CD4-positive, alpha-beta memory T cell (primary cell): ENCODE results near the gene TMEM175. TPM values are rescaled to one million over a fixed set of nuclear protein-coding genes. Genes with fewer than 3 reads are reported as not detected.
"Not testable (repeated sequence)": the region's sequence is repeated elsewhere in the genome, so short reads cannot be mapped to it uniquely, and the experiment has no call there.

Source experiments
- CTCF ChIA-PET: fragments of 350-600 bp; sonication (Branson Sonifier 250); formaldehyde crosslinking; loops from one replicate; lab custom pipeline; 2021; ENCODE audit warnings: inconsistent platforms; ENCODE audit not compliant: partially characterized antibody; lab: Charles Lee
- POLR2A ChIA-PET: fragments of 350-600 bp; sonication (Branson Sonifier 250); formaldehyde crosslinking; loops from one replicate; lab custom pipeline; 2021; ENCODE audit not compliant: partially characterized antibody; lab: Charles Lee
- DNase-seq, 5 donors: peaks; one replicate each; pipeline versions ENCODE4 v3.0.0 to v3.0.0-alpha.2; 2020 to 2022; ENCODE audit warnings: mixed read lengths in 1 of 5
- H3K27ac ChIP-seq: one replicate; pipeline ENCODE4 v1.7.0; 2013; ENCODE audit warnings: low read depth, low read length
- H3K27me3 ChIP-seq: 2 replicates; pipeline ENCODE4 v1.7.0; 2013; ENCODE audit warnings: mild to moderate bottlenecking, low read length, moderate library complexity; ENCODE audit not compliant: insufficient read depth
- H3K36me3 ChIP-seq: 2 replicates; pipeline ENCODE4 v1.7.0; 2013; ENCODE audit warnings: mild to moderate bottlenecking, low read length, moderate library complexity; ENCODE audit not compliant: insufficient read depth
- H3K4me1 ChIP-seq: 2 replicates; pipeline ENCODE4 v1.7.0; 2013; ENCODE audit warnings: mild to moderate bottlenecking, low read length, moderate library complexity; ENCODE audit not compliant: insufficient read depth
- H3K4me3 ChIP-seq, 2 donors: one replicate each; pipeline ENCODE4 v1.7.0; 2013; ENCODE audit warnings: low read length in 2 of 2, mild to moderate bottlenecking in 1 of 2
- H3K9me3 ChIP-seq, 2 donors: one replicate each; pipeline ENCODE4 v1.7.0; 2013; ENCODE audit warnings: low read length in 2 of 2, control low read depth in 1 of 2; ENCODE audit not compliant: control insufficient read depth in 1 of 2
- H3K27ac Mint-ChIP-seq, 7 donors: one replicate each; pipeline ENCODE4 v1.8.0; 2020 to 2021; ENCODE audit warnings: mixed read lengths in 7 of 7, mild to moderate bottlenecking in 6 of 7, inconsistent platforms in 3 of 7, moderate library complexity in 3 of 7
- H3K27me3 Mint-ChIP-seq, 2 donors: one replicate each; pipeline ENCODE4 v1.8.0; 2020 to 2021; ENCODE audit warnings: mixed read lengths in 2 of 2
- H3K36me3 Mint-ChIP-seq, 2 donors: one replicate each; pipeline ENCODE4 v1.8.0; 2020 to 2021; ENCODE audit warnings: mixed read lengths in 2 of 2, inconsistent platforms in 1 of 2, mild to moderate bottlenecking in 1 of 2
- H3K4me1 Mint-ChIP-seq, 4 donors: one replicate each; pipeline ENCODE4 v1.8.0; 2020 to 2021; ENCODE audit warnings: mixed read lengths in 4 of 4, mild to moderate bottlenecking in 1 of 4
- H3K4me3 Mint-ChIP-seq, 8 donors: one replicate each; pipeline ENCODE4 v1.8.0; 2020 to 2021; ENCODE audit warnings: mixed read lengths in 8 of 8, mild to moderate bottlenecking in 7 of 8, moderate library complexity in 6 of 8, inconsistent platforms in 3 of 8
- H3K9me3 Mint-ChIP-seq, 8 donors: one replicate each; pipeline ENCODE4 v1.8.0; 2020 to 2021; ENCODE audit warnings: mixed read lengths in 8 of 8, mild to moderate bottlenecking in 5 of 8, inconsistent platforms in 3 of 8, moderate library complexity in 1 of 8
- intact Hi-C: fragments of 100-400 bp; cut with micrococcal nuclease; formaldehyde crosslinking; loops from one replicate; pipeline ENCODE4 v1.15.1; 2023
- polyA plus RNA-seq, 2 donors: library from polyadenylated mRNA; unstranded; fragments of 300-500 nt; fragmentation: Illumina TruSeq; gene quantifications; one replicate each; pipeline ENCODE4 v1.2.3, GENCODE V29; 2021
- total RNA-seq, 2 experiments: library from RNA; stranded (reverse); gene quantifications; one replicate each; pipeline ENCODE4 v1.2.3, GENCODE V29; 2021

The TMEM175 gene
- total and polyA plus RNA-seq, 4 experiments from 2014 or later: 11.5 to 52.3 (median 31.3) TPM

DNA sequence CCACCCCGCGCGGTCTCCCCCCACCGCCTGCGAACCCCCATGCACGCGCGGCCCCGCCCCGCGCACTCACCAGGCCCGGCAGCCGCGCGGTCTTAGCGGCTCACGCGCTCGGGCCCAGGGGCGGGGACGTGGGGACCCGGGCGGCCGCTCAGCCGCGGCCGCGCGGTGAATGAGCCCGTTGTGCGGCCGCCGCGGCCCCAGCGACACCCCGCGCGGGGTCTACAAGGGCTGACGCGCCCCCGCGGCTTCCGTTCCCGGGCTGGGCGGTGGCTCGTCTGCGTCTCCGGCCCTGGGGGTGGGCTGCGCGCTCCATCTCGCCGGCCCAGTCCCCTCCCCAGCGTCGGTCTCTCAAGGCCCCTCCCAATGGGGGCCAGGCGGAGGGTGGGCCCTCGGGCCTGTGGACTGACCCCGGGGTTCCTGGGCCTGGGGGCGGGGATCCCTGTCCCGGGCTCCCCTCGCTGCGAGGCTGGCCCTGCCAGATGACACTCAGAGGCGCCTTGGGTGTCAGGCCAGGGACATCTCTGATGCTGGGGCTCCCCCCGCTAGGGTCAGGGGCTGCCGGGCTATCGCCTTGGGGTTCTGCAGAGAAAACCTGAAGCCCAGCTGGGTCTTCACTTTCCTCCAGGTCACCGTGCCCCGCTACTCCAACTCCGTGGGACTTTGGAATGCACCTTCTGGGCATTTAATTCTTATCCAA is 65.3 kb downstream of the TMEM175 start:
- H3K4me1 Mint-ChIP-seq: peaks cover 0 to 13% (median 6%) of the 10 kb centered on the region in 4 donors

DNA sequence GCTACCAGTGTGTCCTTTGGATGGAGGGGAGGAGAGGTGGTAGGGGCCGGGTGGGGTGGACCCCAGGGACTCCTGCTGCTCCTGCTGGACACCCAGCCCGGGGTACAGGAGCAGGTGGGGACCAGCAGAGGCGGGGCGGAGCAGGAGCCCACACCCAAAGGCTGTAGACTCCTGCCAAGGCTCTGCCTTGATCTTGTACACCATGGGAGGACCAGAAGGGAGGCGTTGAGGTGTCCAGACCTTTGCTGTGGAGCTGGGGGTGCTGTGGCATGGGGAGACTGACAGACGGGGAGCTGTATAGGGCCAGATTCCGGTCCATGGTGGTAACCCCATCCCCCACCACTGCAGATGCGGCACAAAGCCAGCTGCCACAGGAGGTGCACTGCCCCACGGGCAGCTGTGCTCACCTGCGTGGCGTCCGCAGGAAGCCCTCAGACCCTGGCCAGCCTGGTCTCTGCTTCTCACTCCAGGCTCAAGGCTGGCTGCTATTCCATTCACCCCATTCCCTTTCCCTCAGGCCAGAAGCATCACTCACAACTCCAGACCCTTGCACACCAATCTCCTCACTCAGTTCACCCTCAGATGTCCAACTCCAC is 65.9 kb downstream of the TMEM175 start:
- Histone ChIP-seq H3K4me1 (peaks cover 9% of the 10 kb centered on the region), H3K4me3 (no peak overlapping the region), H3K9me3 (no peaks in the 10 kb centered on the region), H3K27ac (no peak overlapping the region), H3K36me3 (no peaks in the 10 kb centered on the region), H3K27me3 (peaks cover 6% of the 10 kb centered on the region)
- Mint-ChIP-seq H3K36me3 (no peaks in the 10 kb centered on the region), H3K9me3 (peaks cover 0 to 1% (median 0%) of the 10 kb centered on the region in 8 donors), H3K4me3 (peak overlapping the region in 6 of 8 donors; percentile 5 to 60 (median 35)), H3K4me1 (peaks cover 0 to 13% (median 6%) of the 10 kb centered on the region in 4 donors), H3K27ac (no peak overlapping the region), H3K27me3 (peaks cover 9 to 14% of the 10 kb centered on the region in 2 donors)
- CTCF ChIA-PET: interaction anchor here (1.1 kb wide), 1 partner anchor 256 kb away, joined by 6 read pairs; no protein-coding TSS in a partner anchor
- DNase-seq: peak in 1 of 5 donors; percentile 36
- POLR2A ChIA-PET: interaction anchor here (1.5 kb wide), 1 partner anchor 11 kb away, joined by 7 read pairs; no protein-coding TSS in a partner anchor
- intact Hi-C loops: no loop called here

More for the DNA sequence above, 65.3 kb downstream of the TMEM175 start:
- H3K4me3 Mint-ChIP-seq: peak overlapping the region in 4 of 8 donors; percentile 17 to 63 (median 52)
- peaks cover 9 to 14% of the 10 kb centered on the region in 2 donors for H3K27me3 Mint-ChIP-seq
- Histone ChIP-seq H3K27me3 (peaks cover 6% of the 10 kb centered on the region), H3K27ac (no peak overlapping the region), H3K36me3 (no peaks in the 10 kb centered on the region), H3K4me1 (peaks cover 9% of the 10 kb centered on the region), H3K4me3 (no peak overlapping the region), H3K9me3 (no peaks in the 10 kb centered on the region)
- H3K9me3 Mint-ChIP-seq: peaks cover 0 to 1% (median 0%) of the 10 kb centered on the region in 8 donors
- peak in 1 of 5 donors; percentile 29 for DNase-seq
- no peaks in the 10 kb centered on the region for H3K36me3 Mint-ChIP-seq
- intact Hi-C loops: no loop called here
- CTCF ChIA-PET: no interaction called here
- H3K27ac Mint-ChIP-seq: no peak overlapping the region
- POLR2A ChIA-PET: interaction anchor here (1.5 kb wide), 1 partner anchor 12 kb away, joined by 7 read pairs; no protein-coding TSS in a partner anchor

DNA sequence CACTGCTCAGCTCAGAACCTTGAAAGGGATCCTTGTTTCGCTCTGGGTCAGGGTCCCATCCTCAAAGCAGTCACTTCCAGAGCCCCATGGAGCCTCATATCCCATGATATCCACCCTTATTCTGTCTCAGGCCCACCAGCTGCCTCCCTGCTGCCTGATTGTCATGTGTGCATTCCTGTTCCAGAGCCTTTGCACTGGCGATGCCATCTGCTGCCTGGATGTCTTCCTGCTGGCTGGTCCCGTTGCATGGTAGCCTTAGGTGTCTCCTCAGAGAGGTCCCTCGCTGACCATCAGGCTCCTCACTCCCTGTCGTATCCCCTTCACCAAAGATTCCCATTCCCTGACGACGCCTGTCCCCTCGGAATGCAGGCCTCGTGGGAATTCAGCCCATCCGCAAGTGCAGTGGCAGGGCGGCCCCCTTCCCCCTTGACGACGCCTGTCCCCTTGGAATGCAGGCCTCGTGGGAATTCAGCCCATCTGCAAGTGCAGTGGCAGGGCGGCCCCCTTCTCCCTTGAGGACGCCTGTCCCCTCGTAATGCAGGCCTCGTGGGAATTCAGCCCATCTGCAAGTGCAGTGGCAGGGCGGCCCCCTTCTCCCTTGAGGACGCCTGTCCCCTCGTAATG is 67.1 kb downstream of the TMEM175 start:
- H3K27ac ChIP-seq, H3K9me3 Mint-ChIP-seq, H3K27me3 ChIP-seq, H3K36me3 Mint-ChIP-seq, H3K36me3 ChIP-seq, H3K4me3 ChIP-seq, H3K27ac Mint-ChIP-seq, intact Hi-C loops, H3K9me3 ChIP-seq: not testable (repeated sequence)
- ChIA-PET POLR2A (interaction anchor here (1.5 kb wide), 1 partner anchor 10 kb away, joined by 7 read pairs; no protein-coding TSS in a partner anchor), CTCF (interaction anchor here (1.1 kb wide), 1 partner anchor 257 kb away, joined by 6 read pairs; no protein-coding TSS in a partner anchor)
- peak overlapping the region in 1 of 8 donors; percentile 45 for H3K4me3 Mint-ChIP-seq
- peaks cover 0 to 13% (median 6%) of the 10 kb centered on the region in 4 donors for H3K4me1 Mint-ChIP-seq
- H3K27me3 Mint-ChIP-seq: peaks cover 9 to 16% of the 10 kb centered on the region in 2 donors
- peaks cover 12% of the 10 kb centered on the region for H3K4me1 ChIP-seq
- DNase-seq: peak in 1 of 5 donors; percentile 30

DNA sequence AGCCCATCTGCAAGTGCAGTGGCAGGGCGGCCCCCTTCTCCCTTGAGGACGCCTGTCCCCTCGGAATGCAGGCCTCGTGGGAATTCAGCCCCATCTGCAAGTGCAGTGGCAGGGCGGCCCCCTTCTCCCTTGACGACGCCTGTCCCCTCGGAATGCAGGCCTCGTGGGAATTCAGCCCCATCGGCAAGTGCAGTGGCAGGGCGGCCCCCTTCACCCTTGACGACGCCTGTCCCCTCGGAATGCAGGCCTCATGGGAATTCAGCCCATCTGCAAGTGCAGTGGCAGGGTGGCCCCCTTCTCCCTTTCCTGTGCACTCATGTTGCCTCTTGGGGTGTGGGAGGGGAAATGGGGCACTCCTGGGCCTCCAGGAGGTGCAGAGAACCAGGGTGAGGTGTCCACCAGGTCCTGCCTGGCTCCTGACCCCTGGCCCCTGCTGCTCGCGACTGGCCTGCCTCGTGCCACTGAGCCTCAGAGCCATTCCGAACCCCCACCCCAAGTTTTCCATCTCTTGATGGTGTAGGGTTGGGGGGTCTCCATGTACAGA is 67.7 kb downstream of the TMEM175 start:
- Mint-ChIP-seq H3K9me3 (peaks cover 0 to 1% (median 0%) of the 10 kb centered on the region in 8 donors), H3K4me1 (peaks cover 0 to 13% (median 6%) of the 10 kb centered on the region in 4 donors), H3K27me3 (peaks cover 12 to 16% of the 10 kb centered on the region in 2 donors), H3K4me3 (peak overlapping the region in 1 of 8 donors; percentile 36), H3K36me3 (no peaks in the 10 kb centered on the region), H3K27ac (no peak overlapping the region)
- POLR2A ChIA-PET: no interaction called here
- no peak overlapping the region for H3K4me3 ChIP-seq
- peaks cover 12% of the 10 kb centered on the region for H3K4me1 ChIP-seq
- H3K27ac ChIP-seq: no peak overlapping the region
- CTCF ChIA-PET: no interaction called here
- H3K9me3 ChIP-seq: no peaks in the 10 kb centered on the region
- no peak for DNase-seq
- intact Hi-C loops: no loop called here
- H3K36me3 ChIP-seq: no peaks in the 10 kb centered on the region
- H3K27me3 ChIP-seq: peaks cover 6% of the 10 kb centered on the region

DNA sequence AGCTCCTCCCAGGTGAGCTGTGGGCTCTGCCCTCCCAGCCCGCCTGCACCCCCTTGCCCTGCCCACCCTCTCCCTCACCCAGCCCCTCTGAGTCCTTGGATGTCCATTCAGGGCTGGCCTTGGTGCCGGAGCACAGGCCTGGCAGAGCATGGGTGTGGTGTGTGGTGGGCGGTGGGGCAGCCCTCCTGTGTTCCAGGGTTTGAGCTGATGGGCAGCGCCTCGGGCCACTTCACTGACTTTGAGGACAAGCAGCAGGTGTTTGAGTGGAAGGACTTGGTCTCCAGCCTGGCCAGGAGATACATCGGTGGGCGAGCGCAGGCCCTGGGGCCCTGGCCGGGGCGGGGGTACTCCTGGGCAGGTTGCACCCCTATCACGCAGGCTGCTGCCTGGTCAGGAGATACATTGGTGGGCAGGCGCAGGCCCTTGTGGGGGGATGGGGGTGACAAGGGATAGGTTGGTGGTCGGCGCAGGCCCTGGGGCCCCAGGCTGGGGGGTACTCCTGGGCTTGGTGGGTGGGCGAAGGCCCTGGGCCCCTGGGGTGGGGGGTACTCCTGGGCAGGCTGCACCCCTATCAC is 68.5 kb downstream of the TMEM175 start:
- Histone ChIP-seq H3K9me3 (no peaks in the 10 kb centered on the region), H3K27ac (no peak overlapping the region), H3K4me1 (peaks cover 12% of the 10 kb centered on the region), H3K4me3 (no peak overlapping the region), H3K27me3 (peaks cover 6% of the 10 kb centered on the region), H3K36me3 (no peaks in the 10 kb centered on the region)
- H3K4me1 Mint-ChIP-seq: peaks cover 0 to 13% (median 6%) of the 10 kb centered on the region in 4 donors
- H3K27me3 Mint-ChIP-seq: peaks cover 15 to 19% of the 10 kb centered on the region in 2 donors
- no peaks in the 10 kb centered on the region for H3K36me3 Mint-ChIP-seq
- peak overlapping the region in 1 of 8 donors; percentile 48 for H3K4me3 Mint-ChIP-seq
- peaks cover 0 to 1% (median 0%) of the 10 kb centered on the region in 8 donors for H3K9me3 Mint-ChIP-seq
- intact Hi-C loops: no loop called here
- ChIA-PET CTCF (no interaction called here), POLR2A (no interaction called here)
- H3K27ac Mint-ChIP-seq: no peak overlapping the region
- no peak for DNase-seq

DNA sequence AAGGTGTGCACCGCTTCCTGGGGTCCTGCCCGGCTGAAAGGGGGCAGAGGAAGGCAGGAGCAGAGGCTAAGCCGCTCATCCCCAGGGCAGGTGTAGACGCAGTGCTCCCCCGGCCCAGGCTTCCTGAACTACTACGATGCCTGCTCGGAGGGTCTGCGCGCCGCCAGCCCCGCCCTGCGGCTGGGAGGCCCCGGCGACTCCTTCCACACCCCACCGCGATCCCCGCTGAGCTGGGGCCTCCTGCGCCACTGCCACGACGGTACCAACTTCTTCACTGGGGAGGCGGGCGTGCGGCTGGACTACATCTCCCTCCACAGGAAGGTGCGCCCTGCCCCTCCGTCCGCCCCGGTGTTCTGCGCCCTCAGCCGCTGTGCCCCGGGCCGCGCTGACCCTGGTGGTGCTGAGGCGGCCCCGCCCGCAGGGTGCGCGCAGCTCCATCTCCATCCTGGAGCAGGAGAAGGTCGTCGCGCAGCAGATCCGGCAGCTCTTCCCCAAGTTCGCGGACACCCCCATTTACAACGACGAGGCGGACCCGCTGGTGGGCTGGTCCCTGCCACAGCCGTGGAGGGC is 69.4 kb downstream of the TMEM175 start:
- no peak overlapping the region for H3K27ac ChIP-seq
- H3K27me3 ChIP-seq: peaks cover 6% of the 10 kb centered on the region
- Mint-ChIP-seq H3K27ac (peak overlapping the region in 1 of 7 donors; percentile 29), H3K36me3 (no peaks in the 10 kb centered on the region), H3K4me3 (no peak overlapping the region), H3K4me1 (peaks cover 0 to 13% (median 6%) of the 10 kb centered on the region in 4 donors), H3K9me3 (peaks cover 0 to 1% (median 0%) of the 10 kb centered on the region in 8 donors), H3K27me3 (peaks cover 19 to 21% of the 10 kb centered on the region in 2 donors)
- no peaks in the 10 kb centered on the region for H3K36me3 ChIP-seq
- intact Hi-C loops: no loop called here
- CTCF ChIA-PET: no interaction called here
- H3K4me3 ChIP-seq: no peak overlapping the region
- no peak for DNase-seq
- peaks cover 12% of the 10 kb centered on the region for H3K4me1 ChIP-seq
- H3K9me3 ChIP-seq: no peaks in the 10 kb centered on the region
- POLR2A ChIA-PET: no interaction called here
